ENCODE measurements around the gene CCDC33. TPM values are rescaled to one million over a fixed set of nuclear protein-coding genes. Genes with fewer than 3 reads are reported as not detected.
A peak's percentile ranks its signal among the peaks of the same experiment; 100 is the strongest.

Gene CCDC33
- total and polyA plus RNA-seq, 8 donors: 0.58 to 9.4 (median 0.73) TPM; not detected in 5

- peaks cover 0 to 24% (median 5%) of the 10 kb centered on the region in 4 donors for H3K4me1 ChIP-seq
- H3K9me3 ChIP-seq: no peaks in the 10 kb centered on the region
- no peaks in the 10 kb centered on the region for H3K36me3 ChIP-seq
- TF ChIP-seq POLR2AphosphoS5 (IDR thresholded peaks at IDR 0.05) (no peak), CTCF (IDR thresholded peaks at IDR 0.05) (no peak), EP300 (IDR thresholded peaks at IDR 0.05) (no peak), POLR2A (IDR thresholded peaks at IDR 0.05) (no peak)
- 85 to 93% (median 90%) methylated on average over 6 to 7 of the region's 7 CpGs for WGBS, 5 donors
- peaks cover 0 to 34% (median 4%) of the 10 kb centered on the region in 3 donors for H3K27me3 ChIP-seq
- DNase-seq: no peak
- intact Hi-C loops (cut with DNase I; ENCODE audit: low total_unique reads): no loop called here
- no peak overlapping the region for H3K4me3 ChIP-seq
- H3K27ac ChIP-seq: no peak overlapping the region
Observed at GRCh38 chr15:74313889-74314288, 77.8 kb downstream of the CCDC33 start.

- Histone ChIP-seq H3K4me3 (no peak overlapping the region), H3K36me3 (no peaks in the 10 kb centered on the region), H3K4me1 (peaks cover 0 to 33% (median 10%) of the 10 kb centered on the region in 4 donors), H3K27me3 (peaks cover 0 to 24% (median 0%) of the 10 kb centered on the region in 3 donors), H3K9me3 (no peaks in the 10 kb centered on the region), H3K27ac (no peak overlapping the region)
- intact Hi-C loops (cut with DNase I; ENCODE audit: low total_unique reads): no loop called here
- 66 to 78% (median 73%) methylated on average over 8 to 13 of the region's 13 CpGs for WGBS, 5 donors
- DNase-seq: peak in 1 of 2 donors; percentile 37
- TF ChIP-seq POLR2A (IDR thresholded peaks at IDR 0.05) (no peak), POLR2AphosphoS5 (IDR thresholded peaks at IDR 0.05) (no peak), EP300 (IDR thresholded peaks at IDR 0.05) (no peak), CTCF (IDR thresholded peaks at IDR 0.05) (no peak)
Observed at GRCh38 chr15:74314795-74315438, 78.8 kb downstream of the CCDC33 start.

GRCh38 chr15:74315626-74316025 lies 79.5 kb downstream of the CCDC33 start:
- 38 to 58% (median 43%) methylated on average over 5 of the region's 5 CpGs for WGBS, 5 donors
- no peak overlapping the region for H3K27ac ChIP-seq
- no peak for TF ChIP-seq CTCF (IDR thresholded peaks at IDR 0.05)
- TF ChIP-seq POLR2AphosphoS5 (IDR thresholded peaks at IDR 0.05): no peak
- no peak for TF ChIP-seq EP300 (IDR thresholded peaks at IDR 0.05)
- TF ChIP-seq POLR2A (IDR thresholded peaks at IDR 0.05): no peak

GRCh38 chr15:74316141-74316540 lies 80.0 kb downstream of the CCDC33 start:
- Histone ChIP-seq H3K27me3 (peaks cover 0 to 20% (median 0%) of the 10 kb centered on the region in 3 donors), H3K4me1 (peaks cover 0 to 40% (median 13%) of the 10 kb centered on the region in 4 donors), H3K9me3 (no peaks in the 10 kb centered on the region), H3K36me3 (no peaks in the 10 kb centered on the region), H3K4me3 (no peak overlapping the region), H3K27ac (no peak overlapping the region)
- TF ChIP-seq CTCF (IDR thresholded peaks at IDR 0.05) (no peak), POLR2AphosphoS5 (IDR thresholded peaks at IDR 0.05) (no peak), POLR2A (IDR thresholded peaks at IDR 0.05) (no peak), EP300 (IDR thresholded peaks at IDR 0.05) (no peak)
- intact Hi-C loops (cut with DNase I; ENCODE audit: low total_unique reads): no loop called here
- 59 to 75% (median 67%) methylated on average over 12 to 13 of the region's 13 CpGs for WGBS, 5 donors
- DNase-seq: peak in 1 of 2 donors; percentile 71

More at GRCh38 chr15:74315626-74316025, 79.5 kb downstream of the CCDC33 start:
- H3K9me3 ChIP-seq: no peaks in the 10 kb centered on the region
- H3K36me3 ChIP-seq: no peaks in the 10 kb centered on the region
- DNase-seq: peak in 1 of 2 donors; percentile 53
- peaks cover 0 to 40% (median 13%) of the 10 kb centered on the region in 4 donors for H3K4me1 ChIP-seq
- H3K27me3 ChIP-seq: peaks cover 0 to 20% (median 0%) of the 10 kb centered on the region in 3 donors
- intact Hi-C loops (cut with DNase I; ENCODE audit: low total_unique reads): no loop called here
- H3K4me3 ChIP-seq: no peak overlapping the region
